ENCODE data around the gene CNGA2. TPM values are rescaled to one million over a fixed set of nuclear protein-coding genes. Genes with fewer than 3 reads are reported as not detected.

CNGA2 gene
- polyA plus RNA-seq, 3 donors, result not detected

GRCh38 chrX:151703487-151703886 lies 31.1 kb upstream of the CNGA2 start:
- TF ChIP-seq CTCF (IDR thresholded peaks at IDR 0.05), result no peak
- Histone ChIP-seq H2AFZ (ENCODE audit: insufficient read depth, low read depth, low read length, poor library complexity, severe bottlenecking) (no peak overlapping the region), H3K4me2 (replicated peaks; ENCODE audit: extremely low read depth, low read length, poor library complexity, severe bottlenecking) (no peak overlapping the region), H4K20me1 (ENCODE audit: insufficient read depth, low read length) (no peaks in the 10 kb centered on the region), H3K27me3 (ENCODE audit: control insufficient read depth in 2 of 2, insufficient read depth in 2 of 2, low read length in 2 of 2) (no peaks in the 10 kb centered on the region), H3K27ac (ENCODE audit: low read depth in 1 of 2, low read length in 2 of 2) (no peak overlapping the region), H3K4me1 (ENCODE audit: control insufficient read depth in 1 of 2, insufficient read depth in 2 of 2, low read length in 2 of 2) (no peaks in the 10 kb centered on the region), H3K79me2 (ENCODE audit: insufficient read depth, low read length) (no peaks in the 10 kb centered on the region), H3K4me3 (replicated peaks in 1 of 3; ENCODE audit: low read depth in 2 of 3, low read length in 3 of 3) (no peak overlapping the region), H3K36me3 (replicated peaks in 1 of 2; ENCODE audit: control insufficient read depth in 1 of 2, insufficient read depth in 2 of 2, low read length in 2 of 2) (no peaks in the 10 kb centered on the region), H3K9ac (ENCODE audit: insufficient read depth, low read length, poor library complexity, severe bottlenecking) (no peak overlapping the region), H3K9me3 (replicated peaks in 1 of 2; ENCODE audit: control insufficient read depth in 1 of 2, insufficient read depth in 1 of 2, low read length in 2 of 2) (no peaks in the 10 kb centered on the region)
- Mint-ChIP-seq H3K27ac (no peak overlapping the region), H3K4me1 (no peaks in the 10 kb centered on the region), H3K4me3 (no peak overlapping the region), H3K27me3 (ENCODE audit: low read depth in 3 of 3) (peaks cover 0 to 3% (median 3%) of the 10 kb centered on the region in 3 donors), H3K36me3 (no peaks in the 10 kb centered on the region), H3K9me3 (peaks cover 0 to 6% (median 0%) of the 10 kb centered on the region in 7 donors)
- no peak for DNase-seq
- no CpG with 5 or more reads among the region's 7 CpGs for whole genome bisulfite sequencing (ENCODE audit: insufficient coverage)
- intact Hi-C loops (cut with micrococcal nuclease), result no loop called here

GRCh38 chrX:151704041-151704663 lies 30.4 kb upstream of the CNGA2 start:
- Histone ChIP-seq H3K4me1 (ENCODE audit: control insufficient read depth in 1 of 2, insufficient read depth in 2 of 2, low read length in 2 of 2) (no peaks in the 10 kb centered on the region), H3K9me3 (replicated peaks in 1 of 2; ENCODE audit: control insufficient read depth in 1 of 2, insufficient read depth in 1 of 2, low read length in 2 of 2) (no peaks in the 10 kb centered on the region), H3K27me3 (ENCODE audit: control insufficient read depth in 2 of 2, insufficient read depth in 2 of 2, low read length in 2 of 2) (no peaks in the 10 kb centered on the region), H3K4me2 (replicated peaks; ENCODE audit: extremely low read depth, low read length, poor library complexity, severe bottlenecking) (no peak overlapping the region), H3K36me3 (replicated peaks in 1 of 2; ENCODE audit: control insufficient read depth in 1 of 2, insufficient read depth in 2 of 2, low read length in 2 of 2) (no peaks in the 10 kb centered on the region), H3K4me3 (replicated peaks in 1 of 3; ENCODE audit: low read depth in 2 of 3, low read length in 3 of 3) (no peak overlapping the region), H3K79me2 (ENCODE audit: insufficient read depth, low read length) (no peaks in the 10 kb centered on the region), H4K20me1 (ENCODE audit: insufficient read depth, low read length) (no peaks in the 10 kb centered on the region), H2AFZ (ENCODE audit: insufficient read depth, low read depth, low read length, poor library complexity, severe bottlenecking) (no peak overlapping the region), H3K9ac (ENCODE audit: insufficient read depth, low read length, poor library complexity, severe bottlenecking) (no peak overlapping the region), H3K27ac (ENCODE audit: low read depth in 1 of 2, low read length in 2 of 2) (no peak overlapping the region)
- TF ChIP-seq CTCF (IDR thresholded peaks at IDR 0.05), result no peak
- H3K9me3 Mint-ChIP-seq, result peaks cover 0 to 6% (median 0%) of the 10 kb centered on the region in 7 donors
- H3K27me3 Mint-ChIP-seq (ENCODE audit: low read depth in 3 of 3), result peaks cover 0 to 3% (median 3%) of the 10 kb centered on the region in 3 donors
- H3K4me3 Mint-ChIP-seq, result no peak overlapping the region
- H3K36me3 Mint-ChIP-seq, result no peaks in the 10 kb centered on the region
- no peak overlapping the region for H3K27ac Mint-ChIP-seq
- no peak for DNase-seq
- intact Hi-C loops (cut with micrococcal nuclease), result no loop called here
- WGBS (ENCODE audit: insufficient coverage), result 87% methylated on average over 4 of the region's 13 CpGs
- no peaks in the 10 kb centered on the region for H3K4me1 Mint-ChIP-seq

Data from CD14-positive monocyte (primary cell).